DMS153 (cell line): Measurements from ENCODE around the gene TP53BP2.
"Not testable (repeated sequence)": the region's sequence is repeated elsewhere in the genome, so short reads cannot be mapped to it uniquely, and the experiment has no call there.

Experiments used
- DNase-seq: peaks from one replicate; lab custom pipeline; 2025; lab: John Stamatoyannopoulos, UW

The TP53BP2 gene

GRCh38 chr1:223828162-223828848 is 17.4 kb downstream of the TP53BP2 start:
- DNase-seq: no peak

- DNase-seq: no peak
These were observed 18.5 kb downstream of the TP53BP2 start for GRCh38 chr1:223827193-223827663.

DNA sequence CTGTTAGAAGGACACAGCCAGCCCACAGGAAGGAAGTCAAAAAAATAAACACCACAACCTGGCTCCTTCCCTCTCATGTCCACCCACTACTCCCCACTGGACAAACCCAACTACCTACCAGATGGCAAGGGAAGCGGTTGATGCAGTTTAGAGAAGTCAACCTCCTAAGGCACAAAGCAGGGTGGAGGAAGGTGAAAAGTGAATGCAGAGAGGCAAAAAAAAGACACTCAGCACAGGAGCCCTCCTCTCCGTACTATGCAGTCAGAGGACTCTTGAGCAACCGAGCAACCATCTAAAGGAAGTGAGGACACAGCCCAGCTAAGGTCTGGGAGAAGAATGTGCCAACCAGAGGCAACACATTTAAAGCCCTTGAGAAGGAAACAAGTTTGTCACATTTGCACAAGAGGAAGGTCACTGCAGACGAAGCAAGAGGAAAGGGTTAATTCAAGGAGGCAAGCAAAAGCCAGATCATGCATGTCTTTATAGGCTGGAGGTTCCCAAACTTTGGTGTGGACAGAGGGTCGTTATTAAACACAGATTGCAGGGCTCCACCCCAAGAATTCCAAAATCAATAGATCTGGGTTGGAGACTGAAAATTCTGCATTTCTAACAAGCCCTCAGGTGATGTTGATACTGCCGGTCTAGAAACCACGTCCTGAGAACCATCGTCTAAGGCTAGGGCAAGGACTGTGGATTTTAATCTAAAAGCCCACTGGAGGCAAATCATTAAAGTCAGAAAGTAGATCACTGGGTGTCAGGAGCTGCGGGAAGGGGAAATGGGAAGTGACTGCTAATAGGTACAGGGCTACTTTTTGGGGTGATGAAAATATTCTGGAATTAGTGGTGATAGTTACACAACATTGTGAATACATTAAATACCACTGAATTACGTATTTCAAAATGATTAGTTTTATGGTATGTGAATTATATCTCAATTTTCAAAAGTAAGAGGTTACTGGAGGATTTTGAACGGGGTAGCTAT is 19.7 kb downstream of the TP53BP2 start:
- no peak for DNase-seq

DNA sequence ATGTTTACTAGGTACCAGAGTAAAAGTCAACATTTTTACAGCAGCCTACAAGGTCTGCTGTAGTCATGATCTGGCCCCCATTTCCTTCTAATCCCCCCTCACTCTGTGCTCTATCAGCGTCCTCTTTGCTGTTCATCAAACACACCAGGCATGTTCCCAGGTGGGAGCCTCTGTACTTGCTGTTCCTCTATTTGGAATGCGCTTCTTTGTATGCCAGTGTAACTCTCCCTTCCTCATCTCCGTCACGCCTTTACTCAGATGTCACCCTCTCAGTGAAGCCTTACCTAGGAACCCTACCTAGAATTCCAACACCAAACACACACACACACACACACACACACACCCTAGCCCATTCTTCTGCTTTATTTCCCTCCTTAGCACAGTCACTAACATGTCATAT is 21.0 kb downstream of the TP53BP2 start:
- no peak for DNase-seq

GRCh38 chr1:223824287-223824686 is 21.5 kb downstream of the TP53BP2 start:
- DNase-seq: no peak

DNA sequence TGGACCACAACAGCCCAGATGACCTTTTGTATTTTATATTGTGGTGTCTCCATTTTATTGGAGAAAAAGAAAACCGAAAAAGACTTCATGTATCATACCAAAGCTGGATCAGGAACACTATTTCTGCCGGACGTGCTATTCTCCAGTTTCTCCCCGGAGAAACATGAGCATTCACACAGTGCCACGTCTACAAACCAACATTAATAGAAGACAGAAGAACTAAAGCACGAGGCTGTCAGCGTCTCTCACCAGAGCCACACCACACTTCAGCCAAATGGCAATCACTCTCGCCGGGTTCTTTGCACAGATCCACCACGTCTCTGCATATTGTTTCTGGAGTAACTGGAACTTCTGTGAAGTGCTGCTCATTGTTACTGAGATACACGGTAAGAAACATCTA is 24.8 kb downstream of the TP53BP2 start:
- DNase-seq: no peak

DNA sequence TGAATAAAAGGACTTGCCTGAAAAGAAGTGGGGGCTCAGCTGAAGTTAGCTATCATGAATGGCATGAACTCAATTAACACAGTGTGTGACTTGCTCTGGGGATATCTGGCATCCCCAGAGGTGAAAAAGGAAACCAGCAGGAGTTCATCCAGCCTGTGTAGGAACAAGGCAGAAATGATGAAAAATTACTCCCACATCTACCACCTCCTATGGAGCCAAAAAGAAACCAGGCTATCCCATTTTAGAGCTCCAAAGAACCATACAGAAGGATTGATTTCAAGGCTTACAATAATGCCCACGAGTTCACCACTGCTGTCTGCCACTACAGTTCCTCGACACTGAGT is 25.3 kb downstream of the TP53BP2 start:
- no peak for DNase-seq

GRCh38 chr1:223819730-223820514 is 25.8 kb downstream of the TP53BP2 start:
- DNase-seq: no peak

GRCh38 chr1:223817265-223817664 is 28.5 kb downstream of the TP53BP2 start:
- DNase-seq: not testable (repeated sequence)

- no peak for DNase-seq
These were observed 29.9 kb downstream of the TP53BP2 start for GRCh38 chr1:223815865-223816264.

DNA sequence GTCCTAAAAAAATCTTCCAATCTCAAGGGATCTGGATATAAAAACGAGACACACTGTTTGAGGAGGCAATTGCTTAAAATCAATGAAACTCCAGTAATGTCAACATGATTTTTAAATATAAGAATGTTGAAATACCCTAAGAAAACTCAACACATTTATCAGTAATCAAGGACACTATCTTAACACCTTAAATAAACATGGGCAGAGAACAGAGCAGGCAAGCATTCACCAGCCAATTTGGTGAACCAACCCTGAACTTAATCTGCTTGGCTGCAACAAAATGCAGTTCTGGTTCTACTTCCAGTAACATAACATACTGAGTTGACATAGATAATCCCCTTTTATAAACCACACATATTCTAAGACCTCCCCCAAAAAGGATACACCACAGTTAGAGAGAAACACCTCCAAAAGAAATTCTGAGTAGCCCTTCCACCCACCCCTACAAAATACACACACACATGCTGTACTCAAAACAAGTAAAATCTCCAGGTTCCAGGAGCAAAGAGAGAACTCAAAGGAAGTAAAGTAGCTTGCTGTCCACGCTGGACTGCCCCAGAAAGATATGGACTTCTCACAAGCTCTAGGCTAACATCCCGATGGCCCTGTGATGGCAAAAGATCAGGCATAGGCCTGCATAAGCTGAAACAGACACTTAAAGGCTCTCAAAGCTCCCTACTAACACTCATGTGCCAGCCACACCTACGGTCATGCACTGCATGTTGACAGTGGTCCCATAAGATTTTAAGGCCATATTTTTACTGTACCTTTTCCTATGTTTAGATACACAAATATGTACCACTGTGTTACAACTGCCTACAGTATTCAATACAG is 30.5 kb downstream of the TP53BP2 start:
- no peak for DNase-seq

- DNase-seq: no peak
These were observed 32.1 kb downstream of the TP53BP2 start for GRCh38 chr1:223813645-223814044.

DNA sequence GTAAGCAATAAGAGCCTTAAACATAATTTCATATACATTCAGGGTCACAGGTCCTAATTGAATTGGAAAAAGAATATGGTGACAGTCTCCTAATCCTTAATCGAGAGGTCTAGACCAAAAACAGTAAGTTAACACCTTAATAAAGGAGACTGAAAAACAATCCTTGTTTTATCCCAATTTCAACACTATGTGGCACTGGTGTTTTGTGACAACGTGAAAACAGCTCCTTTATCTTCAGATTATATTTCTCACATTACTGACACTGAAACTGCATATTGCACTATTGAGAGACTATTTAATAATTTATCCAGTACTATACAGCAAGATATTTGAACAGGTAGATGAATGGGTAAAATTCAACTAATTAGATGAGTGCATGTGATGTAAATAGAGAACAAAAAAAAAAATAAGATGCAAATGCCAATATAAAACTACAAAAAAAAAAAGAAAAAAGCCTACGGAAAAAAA is 34.1 kb downstream of the TP53BP2 start:
- peak; percentile 19 for DNase-seq

- no peak for DNase-seq
These were observed 35.2 kb downstream of the TP53BP2 start for GRCh38 chr1:223810586-223810985.

DNA sequence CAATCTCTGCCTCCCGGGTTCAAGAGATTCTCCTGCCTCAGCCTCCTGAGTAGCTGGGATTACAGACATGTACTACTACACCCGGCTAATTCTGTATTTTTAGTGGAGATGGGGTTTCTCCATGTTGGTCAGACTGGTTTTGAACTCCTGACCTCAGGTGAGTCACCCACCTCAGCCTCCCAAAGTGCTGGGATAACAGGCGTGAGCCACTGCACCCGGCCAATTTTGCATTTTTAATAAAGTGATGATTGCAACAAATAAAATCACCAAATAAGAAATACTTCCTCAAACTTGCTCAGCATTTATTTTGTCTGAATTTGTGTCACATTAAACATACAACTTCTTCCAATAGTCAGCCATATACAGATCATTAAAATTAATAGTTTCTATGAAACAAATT is 35.8 kb downstream of the TP53BP2 start:
- not testable (repeated sequence) for DNase-seq

DNA sequence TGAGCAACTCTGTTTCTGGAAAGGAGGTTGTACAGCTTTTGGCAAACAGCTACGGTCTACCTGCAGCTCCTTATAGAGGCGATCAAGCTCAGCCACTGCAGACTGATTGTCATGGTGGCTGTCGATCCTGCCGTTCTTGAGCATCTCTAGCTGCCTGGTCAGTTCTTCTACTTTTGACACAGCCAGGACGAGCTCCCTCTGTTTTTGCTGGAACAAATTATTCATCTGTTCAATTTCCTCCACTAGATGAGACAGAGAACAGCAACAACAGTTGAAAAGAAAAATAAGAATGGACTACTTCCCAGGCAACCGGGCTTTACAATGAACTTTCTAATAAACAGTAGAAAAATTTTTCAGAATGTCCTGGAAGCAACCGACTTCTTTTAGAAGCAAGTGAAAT is 42.5 kb downstream of the TP53BP2 start:
- DNase-seq: no peak

DNA sequence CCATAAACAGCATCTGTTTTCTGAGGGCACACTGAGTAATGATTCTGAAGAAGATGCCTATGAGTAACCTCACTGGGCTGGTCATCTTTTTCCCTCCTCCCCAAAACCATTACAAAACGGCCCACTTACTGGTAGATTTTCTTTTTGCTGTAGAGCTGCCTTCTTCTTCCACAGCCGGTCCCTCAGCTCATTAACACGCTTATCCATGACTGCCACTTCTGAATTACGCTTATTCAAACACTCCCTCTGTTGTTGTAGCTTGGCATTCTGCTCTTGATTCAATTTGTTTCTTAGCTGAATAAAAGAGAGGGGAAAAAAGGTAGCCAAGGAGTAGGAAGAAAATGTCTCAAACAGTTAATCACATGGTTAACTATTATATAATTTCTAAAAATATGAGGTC is 43.1 kb downstream of the TP53BP2 start:
- no peak for DNase-seq

GRCh38 chr1:223802032-223802431 is 43.7 kb downstream of the TP53BP2 start:
- no peak for DNase-seq

DNA sequence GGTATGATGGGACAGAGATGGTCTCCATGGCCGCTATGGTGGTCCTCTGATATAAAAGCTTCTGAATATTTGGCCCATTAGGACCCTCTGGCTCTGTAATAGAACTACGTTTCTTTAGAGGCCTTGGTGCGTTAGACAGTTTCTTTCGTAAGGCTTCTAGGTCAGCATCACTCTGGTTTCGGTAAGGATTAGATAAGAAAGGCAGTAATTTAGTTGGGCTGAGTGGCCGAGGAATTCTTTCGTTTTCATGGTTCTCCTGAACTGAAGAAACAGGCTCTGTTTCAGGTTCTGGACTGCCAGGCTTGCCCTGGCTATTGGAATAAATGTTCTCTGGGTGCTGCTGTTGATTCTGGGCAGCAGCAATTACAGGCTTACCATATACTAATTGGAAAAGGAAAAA is 49.5 kb downstream of the TP53BP2 start:
- DNase-seq: no peak

- DNase-seq: no peak
These were observed 51.4 kb downstream of the TP53BP2 start for GRCh38 chr1:223794136-223794880.

DNA sequence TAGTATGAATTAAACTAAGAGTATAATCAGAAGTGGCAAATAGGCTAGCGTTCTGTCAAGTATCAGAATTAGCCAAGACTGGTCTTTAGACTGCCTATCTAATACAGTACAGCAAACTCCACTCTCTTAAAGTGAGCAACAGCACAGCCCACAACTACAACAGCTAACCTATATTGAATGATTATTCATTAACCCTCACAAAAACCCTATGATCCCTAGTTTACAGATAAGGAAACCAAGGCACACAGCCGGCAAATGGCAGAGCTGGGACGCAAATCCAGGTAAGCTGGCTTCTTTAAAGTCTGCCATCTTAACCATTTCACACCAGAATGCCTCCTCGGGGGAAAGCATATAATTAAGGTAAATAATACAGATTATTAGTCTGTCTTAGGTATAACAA is 52.0 kb downstream of the TP53BP2 start:
- DNase-seq: no peak
